NCI-H510A (cell line): Measurements from ENCODE around the gene AIFM2.
A peak's percentile ranks its signal among the peaks of the same experiment; 100 is the strongest.

Experiments used
- DNase-seq: peaks from one replicate; lab custom pipeline; 2025; lab: John Stamatoyannopoulos, UW

The AIFM2 gene

GRCh38 chr10:70146489-70147258 lies 14.0 kb upstream of the AIFM2 start, which contains the start of gene TYSND1:
Gene TYSND1, minus strand, starts transcription at chr10:70146700. Its CDS starts 114 bp downstream, at chr10:70146586.
- DNase-seq: peak; percentile 95

GRCh38 chr10:70145666-70146488 lies 13.3 kb upstream of the AIFM2 start:
- DNase-seq: peak; percentile 27

GRCh38 chr10:70145166-70145665 lies 12.6 kb upstream of the AIFM2 start:
- DNase-seq: no peak

- DNase-seq: no peak
These were observed 11.9 kb upstream of the AIFM2 start for GRCh38 chr10:70144372-70145110.

- DNase-seq: no peak
These were observed 9.9 kb upstream of the AIFM2 start for GRCh38 chr10:70142555-70142954.

- DNase-seq: no peak
These were observed 7.7 kb upstream of the AIFM2 start for GRCh38 chr10:70140297-70140696.

- DNase-seq: no peak
These were observed 7.3 kb upstream of the AIFM2 start for GRCh38 chr10:70139997-70140250.

- no peak for DNase-seq
These were observed 6.7 kb upstream of the AIFM2 start for GRCh38 chr10:70139151-70139996.

- no peak for DNase-seq
These were observed 5.6 kb upstream of the AIFM2 start for GRCh38 chr10:70137927-70138883.

- DNase-seq: no peak
These were observed 4.5 kb upstream of the AIFM2 start for GRCh38 chr10:70137135-70137534.

GRCh38 chr10:70135684-70136083 lies 3.1 kb upstream of the AIFM2 start:
- DNase-seq: no peak

- no peak for DNase-seq
These were observed 2.4 kb upstream of the AIFM2 start for GRCh38 chr10:70135046-70135445.

- no peak for DNase-seq
These were observed 1.1 kb downstream of the AIFM2 start for GRCh38 chr10:70131560-70131937.

GRCh38 chr10:70130878-70131559 lies 1.6 kb downstream of the AIFM2 start:
- no peak for DNase-seq

- DNase-seq: no peak
These were observed 5.8 kb downstream of the AIFM2 start for GRCh38 chr10:70126700-70127395.

GRCh38 chr10:70125918-70126552 lies 6.6 kb downstream of the AIFM2 start:
- no peak for DNase-seq

GRCh38 chr10:70124918-70125317 lies 7.7 kb downstream of the AIFM2 start:
- DNase-seq: no peak

GRCh38 chr10:70124415-70124814 lies 8.2 kb downstream of the AIFM2 start:
- DNase-seq: no peak

GRCh38 chr10:70123817-70124216 lies 8.8 kb downstream of the AIFM2 start:
- DNase-seq: no peak
